HG02885 (cell line): Measurements from ENCODE around the gene FOXF1.

Experiments used
- ATAC-seq: cut with Tn5 transposase; IDR thresholded peaks from one replicate; pipeline ENCODE4 v1.9.1; 2021; ENCODE audit warnings: mild to moderate bottlenecking; ENCODE audit not compliant: unreplicated experiment, poor library complexity

FOXF1 gene

GRCh38 chr16:86515777-86516622, 5.7 kb downstream of the FOXF1 start:
- no peak for ATAC-seq

- ATAC-seq = no peak
Measured at GRCh38 chr16:86516623-86517003, 6.3 kb downstream of the FOXF1 start.

DNA sequence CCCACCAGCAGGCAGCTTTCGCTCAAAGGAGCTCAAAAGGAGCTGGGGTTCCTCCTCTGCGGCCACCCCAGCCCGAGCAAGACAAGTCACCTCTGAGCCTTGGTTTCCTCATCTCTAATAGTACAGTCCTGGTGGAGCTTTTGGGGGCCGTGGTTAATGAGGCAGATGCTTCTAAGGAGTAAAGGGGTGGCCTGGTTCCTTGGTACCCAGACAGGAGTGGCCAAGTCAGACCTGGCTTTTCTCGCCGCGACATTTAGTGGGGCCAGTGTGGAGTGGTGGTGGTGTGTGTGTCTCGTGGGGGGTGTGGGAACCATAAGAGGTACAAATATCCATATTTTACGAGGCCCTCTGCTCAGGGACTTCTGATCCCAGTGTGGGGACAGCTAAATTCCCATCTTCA, 6.7 kb downstream of the FOXF1 start:
- no peak for ATAC-seq

- ATAC-seq = no peak
Measured at GRCh38 chr16:86517652-86518258, 7.4 kb downstream of the FOXF1 start.

DNA sequence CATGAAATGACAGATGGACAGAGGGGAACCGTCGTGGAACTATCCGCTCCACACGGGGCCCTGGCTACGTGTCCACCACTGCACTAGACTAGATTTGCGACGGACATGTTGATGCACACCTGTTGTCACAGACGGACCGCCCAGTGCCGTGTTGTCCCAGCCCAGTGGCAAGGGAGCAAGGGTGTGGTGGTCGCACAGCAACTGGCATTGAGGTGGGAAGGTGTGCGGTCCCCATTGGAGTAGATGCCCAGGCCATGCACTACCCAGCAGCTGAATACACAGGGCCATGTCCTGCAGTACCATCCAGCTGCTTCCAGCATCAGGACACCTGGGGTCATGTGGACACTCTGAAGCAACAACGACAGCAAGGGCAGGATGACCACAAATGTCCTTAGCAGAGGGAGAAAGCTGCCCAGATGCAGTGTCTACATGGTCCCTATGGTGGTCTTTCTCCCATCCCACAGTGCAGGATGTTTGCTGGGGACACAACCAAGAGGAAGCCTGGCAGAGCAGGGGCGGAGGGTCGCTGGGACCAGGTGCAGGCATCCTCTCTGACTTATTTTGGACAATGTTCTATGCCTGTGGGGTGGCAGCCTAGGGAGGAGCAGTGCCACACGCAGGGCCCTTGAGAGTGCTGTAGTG, 8.8 kb downstream of the FOXF1 start:
- no peak for ATAC-seq

DNA sequence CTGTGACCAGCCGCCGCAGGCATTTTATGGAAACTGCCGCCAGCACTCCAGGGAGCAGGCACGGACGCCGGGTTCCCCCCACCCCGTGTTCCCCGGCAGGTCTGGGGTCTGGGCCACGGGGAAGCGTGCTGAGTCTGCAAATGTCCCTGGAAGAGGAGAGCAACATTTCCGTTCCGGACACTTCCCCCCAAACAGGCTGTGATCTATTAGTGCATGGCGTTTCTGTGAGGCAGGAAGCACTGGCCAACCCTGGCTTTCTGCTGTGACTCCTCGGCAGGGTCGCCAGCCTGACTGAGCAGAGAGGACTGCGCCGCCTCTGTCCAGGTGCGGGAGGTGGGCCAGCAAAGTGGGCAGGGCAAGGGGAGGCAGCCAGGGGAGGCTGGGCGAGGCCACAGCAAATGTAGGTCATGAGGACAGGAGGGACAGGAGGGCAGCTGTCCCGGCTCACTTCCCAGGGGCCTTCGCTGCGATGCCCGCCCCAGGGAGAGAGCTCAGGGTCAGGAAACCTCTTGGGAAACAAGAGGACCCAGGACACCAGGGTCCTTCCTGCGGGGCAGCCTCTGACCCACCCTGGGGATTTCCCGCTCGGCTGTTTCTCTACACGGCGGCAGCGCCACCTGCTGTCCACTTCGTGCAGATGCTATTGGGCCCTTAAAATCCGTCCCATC, 9.5 kb downstream of the FOXF1 start:
- ATAC-seq = no peak

GRCh38 chr16:86520317-86521210, 10.2 kb downstream of the FOXF1 start:
- no peak for ATAC-seq

DNA sequence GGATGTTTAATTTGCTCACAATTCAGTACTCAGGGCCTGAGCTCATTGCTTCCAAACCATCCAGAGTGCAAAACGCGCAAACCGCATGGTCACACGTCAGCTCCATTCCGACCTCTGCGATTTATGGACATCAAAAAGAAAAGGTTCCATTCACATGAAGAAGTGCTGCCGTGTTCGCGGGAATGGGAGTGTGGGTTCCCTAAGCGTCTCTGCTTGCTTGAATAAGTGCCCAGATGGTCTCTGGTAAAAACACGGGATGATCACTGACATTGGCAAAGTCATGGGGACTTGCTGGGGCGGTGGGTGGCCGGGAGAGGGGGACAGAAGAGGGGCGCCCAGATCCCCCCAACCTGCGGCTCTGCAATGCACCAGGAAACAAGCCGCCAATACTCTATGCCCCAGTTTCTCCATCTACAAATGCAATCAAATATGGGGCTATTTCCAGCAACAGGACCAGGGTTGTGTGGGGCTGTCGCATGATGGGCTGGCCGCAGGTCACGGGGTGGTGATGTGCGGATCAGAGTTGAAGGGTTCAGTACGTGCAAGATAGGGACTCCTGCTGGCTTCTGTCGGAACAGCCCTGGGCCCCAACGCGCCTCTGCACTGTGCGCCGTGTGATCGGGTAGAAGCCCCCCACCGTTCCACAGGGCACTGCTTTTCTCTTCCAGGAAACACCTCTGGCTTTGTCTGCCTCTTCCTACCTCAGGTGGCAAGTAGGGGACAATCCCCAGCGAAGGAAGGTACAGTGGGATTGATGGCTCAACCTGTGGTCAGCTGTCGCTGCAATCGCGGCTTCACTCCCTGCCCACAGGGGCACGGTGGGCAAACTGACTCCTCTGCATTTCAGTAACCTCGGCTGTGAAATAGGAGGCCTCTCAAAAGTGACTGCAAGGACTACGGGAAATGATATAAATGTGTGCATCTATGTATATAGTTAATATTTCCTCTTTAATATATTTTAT, 11.2 kb downstream of the FOXF1 start:
- no peak for ATAC-seq

DNA sequence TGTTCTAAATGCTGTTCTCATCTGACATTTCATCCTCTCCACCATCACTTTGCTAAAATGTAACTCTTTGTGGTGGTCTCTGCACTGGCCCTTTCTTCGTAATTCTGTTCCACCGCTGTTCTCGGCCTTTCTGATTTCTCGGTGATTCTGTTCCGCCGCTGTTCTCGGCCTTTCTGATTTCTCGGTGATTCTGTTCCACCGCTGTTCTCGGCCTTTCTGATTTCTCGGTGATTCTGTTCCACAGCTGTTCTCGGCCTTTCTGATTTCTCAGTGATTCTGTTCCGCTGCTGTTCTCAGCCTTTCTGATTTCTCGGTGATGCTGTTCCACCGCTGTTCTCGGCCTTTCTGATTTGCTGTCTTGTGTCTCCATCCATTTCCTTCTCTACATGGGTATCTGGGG, 12.3 kb downstream of the FOXF1 start:
- no peak for ATAC-seq

GRCh38 chr16:86523166-86523740, 12.9 kb downstream of the FOXF1 start:
- ATAC-seq = no peak

DNA sequence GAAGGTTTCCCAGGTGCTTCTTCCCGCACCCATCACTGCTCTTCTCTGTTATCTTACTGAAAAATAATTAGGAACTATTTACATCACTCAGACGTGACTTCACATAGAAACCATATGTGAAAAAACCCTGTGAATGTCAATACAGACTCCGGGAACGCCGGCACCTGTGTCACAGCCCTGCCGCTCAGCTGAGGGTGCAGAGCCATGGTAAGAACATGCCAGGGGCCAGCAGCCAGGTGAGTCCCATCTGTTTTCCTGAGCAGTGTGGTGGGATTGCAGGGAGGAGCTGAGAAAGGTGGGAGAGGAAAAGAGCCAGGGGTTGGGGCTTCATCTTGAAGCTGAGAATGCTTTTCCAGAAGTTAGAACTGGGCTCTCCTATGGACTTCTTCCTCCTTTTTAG, 13.7 kb downstream of the FOXF1 start:
- ATAC-seq = no peak

GRCh38 chr16:86525696-86526095, 15.4 kb downstream of the FOXF1 start:
- no peak for ATAC-seq

- no peak for ATAC-seq
Measured at GRCh38 chr16:86527366-86527765, 17.0 kb downstream of the FOXF1 start.

- no peak for ATAC-seq
Measured at GRCh38 chr16:86528061-86528929, 18.0 kb downstream of the FOXF1 start.

GRCh38 chr16:86529160-86529559, 18.8 kb downstream of the FOXF1 start:
- ATAC-seq = no peak

DNA sequence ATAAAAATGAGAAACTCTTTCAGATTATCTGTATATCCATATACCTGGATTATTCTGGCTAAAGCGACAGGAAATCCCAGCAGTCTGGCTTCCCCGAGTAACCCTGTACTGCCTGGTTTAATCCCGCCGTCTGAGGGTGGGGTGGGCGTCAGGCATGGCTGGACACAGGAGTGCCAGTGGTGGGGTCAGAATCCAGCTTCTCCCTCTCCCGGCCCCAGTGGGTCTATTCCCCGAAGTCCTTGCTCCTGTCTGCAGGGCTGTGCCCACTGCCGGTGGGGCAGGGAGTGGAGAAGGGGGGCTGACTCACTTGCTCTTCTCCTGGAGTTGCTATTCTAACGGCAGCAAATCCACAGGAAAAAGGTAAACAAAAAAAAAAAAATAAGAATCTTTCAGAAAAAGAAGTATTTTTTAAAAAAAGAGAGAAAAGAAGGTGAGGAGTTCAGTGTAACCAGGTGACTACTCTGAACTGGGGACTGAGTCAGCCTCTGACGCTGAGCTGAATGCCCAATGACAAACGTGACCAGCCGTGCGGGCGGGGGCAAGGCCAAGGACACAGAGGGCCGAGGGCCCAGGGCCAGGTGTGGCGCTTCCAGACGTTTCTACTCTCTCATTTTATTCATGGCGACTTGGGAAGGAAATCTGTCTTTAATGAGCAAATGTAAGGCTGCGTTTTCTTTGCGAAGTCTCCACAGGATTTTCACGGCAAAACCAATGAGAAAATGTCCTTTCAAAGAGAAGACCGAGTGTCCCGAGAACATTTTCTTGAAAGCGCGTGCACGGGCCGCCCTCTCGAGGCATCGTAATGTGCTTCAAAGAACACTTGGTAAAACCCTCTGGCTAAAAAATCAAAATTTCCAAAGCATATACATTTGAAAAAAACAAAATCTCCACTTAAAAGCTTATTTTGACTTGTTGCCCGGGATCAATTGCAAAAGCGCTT, 20.2 kb downstream of the FOXF1 start:
- no peak for ATAC-seq

DNA sequence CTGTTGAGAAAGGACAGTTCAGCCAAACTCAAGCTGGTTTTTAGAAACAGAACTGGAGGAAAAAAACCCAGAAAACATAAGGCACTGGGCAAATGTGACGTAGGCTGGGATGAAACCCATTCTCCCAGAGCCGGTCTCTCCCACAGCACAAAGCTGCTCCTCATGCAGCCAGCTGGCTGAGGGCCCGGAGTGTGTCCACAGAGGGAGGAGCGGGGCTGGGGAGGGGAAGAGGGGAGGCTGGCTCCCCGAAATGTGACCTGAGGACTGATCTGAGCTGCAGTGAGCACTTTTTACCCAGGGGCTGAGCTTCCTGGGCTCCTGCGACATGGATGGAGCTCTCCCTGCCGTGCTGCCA, 20.8 kb downstream of the FOXF1 start:
- no peak for ATAC-seq
